Activated T-helper 17 cell treated with anti-CD3 and anti-CD28 coated beads, Interleukin-2, amount 50 U/mL, for 72 hours (primary cell): ENCODE measurements around the gene LTBP4. TPM values are rescaled to one million over a fixed set of nuclear protein-coding genes. Genes with fewer than 3 reads are reported as not detected.
A peak's percentile ranks its signal among the peaks of the same experiment; 100 is the strongest.

ENCODE experiments used
- ATAC-seq: fragments of 150-1000 bp; cut with Tn5 transposase; replicated peaks from 2 replicates; pipeline ENCODE4 v1.10.0; 2021; ENCODE audit warnings: mild to moderate bottlenecking, moderate library complexity
- H3K27ac Mint-ChIP-seq: one replicate; pipeline ENCODE4 v1.8.0; 2022; ENCODE audit warnings: mixed read lengths
- H3K27me3 Mint-ChIP-seq: one replicate; pipeline ENCODE4 v1.8.0; 2022; ENCODE audit warnings: mixed read lengths
- H3K36me3 Mint-ChIP-seq: one replicate; pipeline ENCODE4 v1.8.0; 2022; ENCODE audit warnings: low read depth, mild to moderate bottlenecking, mixed read lengths
- H3K4me1 Mint-ChIP-seq: one replicate; pipeline ENCODE4 v1.8.0; 2022; ENCODE audit warnings: mixed read lengths
- H3K4me3 Mint-ChIP-seq: one replicate; pipeline ENCODE4 v1.8.0; 2022; ENCODE audit warnings: mild to moderate bottlenecking, mixed read lengths
- H3K9me3 Mint-ChIP-seq: one replicate; pipeline ENCODE4 v1.8.0; 2022; ENCODE audit warnings: mixed read lengths
- total RNA-seq, 2 donors: library from RNA; stranded (reverse); gene quantifications; one replicate each; pipeline ENCODE4 v1.2.3, GENCODE V29; 2022

Gene LTBP4
- total RNA-seq, 2 donors from 2014 or later = 117 to 331 TPM

DNA sequence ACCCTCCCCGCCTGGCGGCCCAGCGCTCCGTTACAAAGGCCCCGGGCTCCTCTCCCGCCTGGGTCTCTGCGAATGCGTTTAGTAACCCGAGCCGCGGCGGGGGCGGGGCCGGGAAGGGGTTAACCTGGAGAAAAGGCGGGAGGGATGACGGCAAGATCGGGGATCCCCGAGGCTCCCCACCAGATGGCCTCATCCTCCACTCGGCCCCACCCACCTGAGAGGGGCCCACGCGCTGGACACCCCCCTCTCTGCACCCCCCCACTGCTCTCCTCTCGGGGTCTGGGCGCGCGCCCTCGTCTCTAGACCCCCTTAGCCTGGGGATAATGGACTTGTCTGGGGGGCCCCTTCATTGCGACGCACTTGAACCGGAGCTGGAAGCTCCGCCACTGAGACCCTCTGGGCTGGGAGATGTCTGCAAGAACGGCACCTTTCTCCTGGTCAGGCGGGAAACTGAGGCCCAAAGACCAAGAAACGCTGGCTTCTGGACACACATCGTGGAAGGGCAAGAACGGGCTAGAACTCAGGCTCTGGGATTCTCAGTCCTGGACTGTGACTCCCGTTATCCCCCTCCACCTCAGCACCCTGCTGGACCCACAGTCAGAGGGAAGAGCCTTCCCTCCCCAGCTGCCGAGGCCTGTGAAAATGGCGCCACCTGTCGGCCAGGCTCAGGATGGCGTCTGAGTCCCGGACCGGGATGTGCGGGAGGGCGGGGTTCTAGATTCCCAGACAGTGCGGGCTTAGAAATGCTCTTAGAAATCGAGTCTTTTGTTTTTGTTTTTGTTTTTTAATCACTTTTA lies 2.9 kb upstream of the LTBP4 start:
- Mint-ChIP-seq H3K27me3 (peaks cover 22% of the 10 kb centered on the region), H3K9me3 (no peaks in the 10 kb centered on the region), H3K4me3 (peak overlapping the region; percentile 74), H3K36me3 (no peaks in the 10 kb centered on the region), H3K27ac (no peak overlapping the region), H3K4me1 (peaks cover 46% of the 10 kb centered on the region)
- peak; percentile 71 for ATAC-seq

DNA sequence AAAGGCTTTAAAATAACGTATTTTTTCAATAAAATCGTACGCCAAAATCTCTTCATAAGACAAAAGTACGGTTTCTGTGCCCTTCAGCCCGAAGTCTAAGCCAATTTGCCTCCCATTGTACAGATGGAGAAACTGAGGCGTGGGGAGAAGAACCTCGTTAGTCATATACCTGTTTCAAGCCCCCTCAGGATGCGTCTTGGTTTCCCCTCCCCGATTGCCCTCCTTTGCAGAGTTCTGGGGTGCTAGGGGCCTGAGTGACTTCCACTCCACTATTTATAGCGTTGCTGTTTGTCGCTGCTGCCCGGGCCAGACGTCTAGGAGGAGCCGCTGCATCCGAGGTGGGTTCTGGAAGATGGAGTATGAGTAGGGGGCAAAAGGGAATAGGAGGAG lies 2.3 kb upstream of the LTBP4 start:
- Mint-ChIP-seq H3K4me1 (peaks cover 48% of the 10 kb centered on the region), H3K27me3 (peaks cover 22% of the 10 kb centered on the region), H3K27ac (no peak overlapping the region), H3K9me3 (no peaks in the 10 kb centered on the region), H3K36me3 (no peaks in the 10 kb centered on the region), H3K4me3 (peak overlapping the region; percentile 74)
- no peak for ATAC-seq

DNA sequence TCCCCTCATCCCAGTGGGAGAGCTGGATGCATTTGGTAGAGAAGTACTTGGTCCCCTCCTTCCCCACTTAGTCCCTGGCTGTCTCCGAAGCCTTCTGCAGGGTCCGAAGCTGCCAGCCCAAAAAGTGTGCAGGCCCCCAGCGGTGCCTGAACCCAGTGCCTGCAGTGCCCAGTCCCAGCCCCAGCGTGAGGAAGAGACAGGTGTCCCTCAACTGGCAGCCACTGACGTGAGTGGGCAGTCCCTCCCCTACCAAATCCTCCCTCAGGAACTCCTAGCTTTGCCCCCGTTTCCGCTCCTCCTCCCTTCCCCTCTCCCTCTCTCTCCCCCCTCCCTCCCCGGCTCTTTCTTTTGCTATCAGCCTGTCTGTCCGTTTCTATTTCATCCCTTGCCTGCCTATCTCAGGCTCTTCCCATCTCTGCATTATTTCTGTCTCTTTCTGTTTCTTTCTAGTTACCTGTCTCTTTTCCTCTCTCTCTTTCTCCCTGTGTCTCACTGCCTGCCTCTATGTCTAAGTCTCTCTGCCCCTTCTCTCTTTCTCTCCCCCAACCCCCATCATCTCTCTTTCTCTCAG lies 1.8 kb upstream of the LTBP4 start:
- H3K4me3 Mint-ChIP-seq = peak overlapping the region; percentile 74
- no peaks in the 10 kb centered on the region for H3K36me3 Mint-ChIP-seq
- ATAC-seq = no peak
- no peak overlapping the region for H3K27ac Mint-ChIP-seq
- no peaks in the 10 kb centered on the region for H3K9me3 Mint-ChIP-seq
- H3K4me1 Mint-ChIP-seq = peaks cover 48% of the 10 kb centered on the region
- H3K27me3 Mint-ChIP-seq = peaks cover 22% of the 10 kb centered on the region

GRCh38 chr19:40599902-40600569 lies 1.1 kb upstream of the LTBP4 start:
- H3K36me3 Mint-ChIP-seq = no peaks in the 10 kb centered on the region
- ATAC-seq = no peak
- H3K27ac Mint-ChIP-seq = no peak overlapping the region
- H3K27me3 Mint-ChIP-seq = peaks cover 22% of the 10 kb centered on the region
- H3K4me1 Mint-ChIP-seq = peaks cover 42% of the 10 kb centered on the region
- H3K9me3 Mint-ChIP-seq = no peaks in the 10 kb centered on the region
- H3K4me3 Mint-ChIP-seq = peak overlapping the region; percentile 74

DNA sequence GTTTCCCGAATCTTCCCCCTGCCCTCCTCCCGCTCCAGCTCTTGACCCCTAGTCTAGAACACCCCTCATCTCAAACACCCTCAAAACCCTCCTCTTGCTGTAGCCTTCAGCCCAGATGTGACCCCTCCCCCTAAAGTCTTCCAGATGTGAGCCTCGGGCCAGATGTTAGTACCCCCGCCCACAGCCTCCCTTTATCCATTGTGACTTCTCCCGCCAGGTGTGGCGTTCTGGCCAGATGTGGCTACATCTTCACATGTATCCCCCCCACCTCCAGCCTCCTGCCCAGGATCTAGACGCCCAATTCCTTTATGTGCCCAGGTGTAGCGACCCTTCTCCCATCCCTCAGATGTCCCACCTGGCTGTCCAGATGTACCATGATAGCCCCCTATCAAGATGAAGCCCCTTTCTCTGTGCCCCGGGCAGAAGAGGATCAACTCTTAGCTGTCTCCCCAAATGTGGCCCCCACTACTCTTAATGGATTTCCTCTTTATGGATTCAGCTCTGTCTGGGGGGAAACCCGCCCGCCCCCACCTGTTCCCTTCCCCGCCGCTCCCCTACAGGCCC lies 517 bp upstream of the LTBP4 start:
- H3K4me1 Mint-ChIP-seq = peaks cover 42% of the 10 kb centered on the region
- peaks cover 22% of the 10 kb centered on the region for H3K27me3 Mint-ChIP-seq
- ATAC-seq = no peak
- H3K36me3 Mint-ChIP-seq = no peaks in the 10 kb centered on the region
- H3K9me3 Mint-ChIP-seq = no peaks in the 10 kb centered on the region
- peak overlapping the region; percentile 74 for H3K4me3 Mint-ChIP-seq
- H3K27ac Mint-ChIP-seq = no peak overlapping the region

DNA sequence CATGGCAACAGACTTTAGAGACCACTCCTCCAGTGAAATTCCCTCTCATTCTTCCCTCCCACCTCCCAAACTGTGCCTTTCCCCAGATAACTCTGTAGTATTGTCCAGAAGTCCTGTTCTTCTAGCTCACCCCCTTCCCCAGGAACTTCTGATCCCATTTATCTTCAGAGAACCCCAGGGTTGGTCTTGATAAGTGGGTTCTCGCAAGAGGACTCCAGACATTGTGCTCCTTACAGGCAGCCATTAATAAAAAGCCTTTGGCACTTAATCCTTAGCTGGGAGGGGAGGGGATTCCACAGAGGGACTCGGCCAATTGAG lies 1.9 kb downstream of the LTBP4 start:
- Mint-ChIP-seq H3K4me3 (peak overlapping the region; percentile 97), H3K36me3 (no peaks in the 10 kb centered on the region), H3K9me3 (no peaks in the 10 kb centered on the region), H3K4me1 (peaks cover 45% of the 10 kb centered on the region), H3K27ac (no peak overlapping the region), H3K27me3 (peaks cover 16% of the 10 kb centered on the region)
- ATAC-seq = no peak

- peaks cover 16% of the 10 kb centered on the region for H3K27me3 Mint-ChIP-seq
- H3K9me3 Mint-ChIP-seq = no peaks in the 10 kb centered on the region
- H3K36me3 Mint-ChIP-seq = no peaks in the 10 kb centered on the region
- H3K27ac Mint-ChIP-seq = peak overlapping the region; percentile 7
- H3K4me1 Mint-ChIP-seq = peaks cover 48% of the 10 kb centered on the region
- H3K4me3 Mint-ChIP-seq = peak overlapping the region; percentile 97
- peak; percentile 77 for ATAC-seq
Observed at GRCh38 chr19:40603389-40604170, 2.4 kb downstream of the LTBP4 start.

GRCh38 chr19:40604171-40604646 lies 3.0 kb downstream of the LTBP4 start:
- no peak for ATAC-seq
- Mint-ChIP-seq H3K9me3 (no peaks in the 10 kb centered on the region), H3K27me3 (peaks cover 12% of the 10 kb centered on the region), H3K4me3 (peak overlapping the region; percentile 97), H3K4me1 (peaks cover 48% of the 10 kb centered on the region), H3K36me3 (no peaks in the 10 kb centered on the region), H3K27ac (peak overlapping the region; percentile 7)

- H3K27ac Mint-ChIP-seq = peak overlapping the region; percentile 84
- peak overlapping the region; percentile 97 for H3K4me3 Mint-ChIP-seq
- peaks cover 8% of the 10 kb centered on the region for H3K27me3 Mint-ChIP-seq
- ATAC-seq = no peak
- peaks cover 43% of the 10 kb centered on the region for H3K4me1 Mint-ChIP-seq
- no peaks in the 10 kb centered on the region for H3K36me3 Mint-ChIP-seq
- H3K9me3 Mint-ChIP-seq = no peaks in the 10 kb centered on the region
Observed at GRCh38 chr19:40604647-40605215, 3.6 kb downstream of the LTBP4 start.

GRCh38 chr19:40605216-40605971 lies 4.2 kb downstream of the LTBP4 start:
- peaks cover 41% of the 10 kb centered on the region for H3K4me1 Mint-ChIP-seq

GRCh38 chr19:40607311-40608239 lies 6.4 kb downstream of the LTBP4 start:
- Mint-ChIP-seq H3K27ac (peak overlapping the region; percentile 53), H3K27me3 (no peaks in the 10 kb centered on the region), H3K36me3 (peaks cover 19% of the 10 kb centered on the region), H3K4me1 (peaks cover 39% of the 10 kb centered on the region), H3K4me3 (peak overlapping the region; percentile 97), H3K9me3 (no peaks in the 10 kb centered on the region)
- no peak for ATAC-seq

More at GRCh38 chr19:40605216-40605971, 4.2 kb downstream of the LTBP4 start:
- Mint-ChIP-seq H3K27ac (peak overlapping the region; percentile 84), H3K36me3 (peaks cover 5% of the 10 kb centered on the region), H3K27me3 (peaks cover 6% of the 10 kb centered on the region), H3K9me3 (no peaks in the 10 kb centered on the region), H3K4me3 (peak overlapping the region; percentile 97)
- peak; percentile 58 for ATAC-seq

GRCh38 chr19:40608240-40608621 lies 7.1 kb downstream of the LTBP4 start:
- Mint-ChIP-seq H3K4me1 (peaks cover 32% of the 10 kb centered on the region), H3K27me3 (no peaks in the 10 kb centered on the region), H3K36me3 (peaks cover 25% of the 10 kb centered on the region), H3K27ac (peak overlapping the region; percentile 53), H3K4me3 (peak overlapping the region; percentile 97), H3K9me3 (no peaks in the 10 kb centered on the region)
- no peak for ATAC-seq
